Retina (tissue), 1 donor: ENCODE data around the gene ADARB2.
"Not testable (repeated sequence)": the region's sequence is repeated elsewhere in the genome, so short reads cannot be mapped to it uniquely, and the experiment has no call there.

Experiments used
- DNase-seq: peaks from one replicate; pipeline ENCODE4 v3.0.0-alpha.2; 2016

The ADARB2 gene

DNA sequence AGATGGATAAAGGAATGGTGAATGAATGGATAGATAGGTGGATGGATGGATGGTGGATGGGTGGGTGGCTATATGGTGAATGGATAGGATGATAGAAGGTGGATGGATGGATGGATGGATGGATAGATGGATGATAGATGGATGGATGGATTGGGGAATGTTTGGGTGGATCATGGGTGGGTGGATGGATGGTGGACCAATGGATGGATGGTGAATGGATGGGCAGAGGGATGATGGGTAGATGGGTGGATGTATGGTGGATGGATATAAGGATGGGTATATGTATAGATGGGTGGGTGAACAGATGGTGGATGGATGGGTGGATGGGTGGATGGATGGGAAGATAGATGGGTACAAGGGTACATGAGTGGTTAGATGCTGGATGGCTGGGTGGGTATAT, 322.4 kb downstream of the ADARB2 start:
- DNase-seq, result no peak

DNA sequence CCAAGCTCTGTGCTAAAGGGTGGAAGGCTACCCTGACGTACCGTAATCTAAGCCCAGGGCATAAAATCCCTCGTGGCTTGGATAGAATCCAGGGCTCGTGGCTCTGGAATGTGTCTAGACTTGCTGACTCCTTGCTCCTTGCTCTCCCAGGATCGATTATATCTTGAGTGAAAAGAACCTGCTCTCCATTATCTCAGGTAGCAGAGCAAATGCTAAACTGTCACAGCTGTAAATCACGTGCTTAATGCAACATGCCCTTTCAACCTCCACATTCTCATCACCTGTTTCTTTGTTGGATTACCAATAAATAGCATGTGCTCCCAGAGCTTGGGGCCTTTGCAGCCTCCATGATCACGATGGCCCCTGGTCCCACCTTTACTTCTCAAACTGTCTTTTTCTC, 323.0 kb downstream of the ADARB2 start:
- not testable (repeated sequence) for DNase-seq

DNA sequence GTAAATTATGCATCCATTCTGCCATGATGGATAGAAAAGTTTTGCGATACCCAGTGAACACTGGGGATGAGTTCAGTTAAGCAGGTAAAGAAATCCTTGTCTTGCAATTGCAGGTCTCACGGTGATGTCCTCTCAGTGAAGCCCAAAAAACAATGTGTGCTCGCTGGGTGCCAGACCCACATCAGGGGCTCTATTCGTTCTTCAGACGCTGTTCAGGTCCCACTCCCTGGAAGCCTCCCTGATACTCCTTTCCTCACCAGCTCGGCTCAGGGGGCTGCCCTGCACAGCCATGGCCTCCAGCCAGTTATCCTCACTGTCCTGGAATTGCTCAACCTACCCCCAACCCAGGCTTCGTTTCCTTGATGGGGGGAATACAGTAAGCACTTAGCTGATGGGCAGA, 323.5 kb downstream of the ADARB2 start:
- no peak for DNase-seq

DNA sequence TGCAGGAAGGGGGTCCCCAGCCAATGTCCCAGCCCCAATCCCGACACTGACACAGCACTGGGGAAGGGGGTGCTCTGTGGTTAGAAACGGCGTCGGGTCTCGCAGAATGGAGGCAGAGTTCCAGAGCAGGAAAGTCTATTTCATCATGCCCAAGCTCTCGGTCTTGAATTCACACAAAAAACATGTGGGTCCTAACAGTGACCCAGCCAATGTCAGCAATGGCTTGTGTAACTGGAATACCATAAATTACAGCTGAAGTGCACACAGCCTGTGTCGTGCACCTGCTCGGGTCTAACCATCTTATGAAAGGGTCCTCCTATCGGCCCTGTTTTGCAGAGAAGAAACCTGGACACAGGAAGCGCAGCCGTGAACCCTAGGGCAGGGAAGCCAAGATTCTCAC, 324.1 kb downstream of the ADARB2 start:
- no peak for DNase-seq

DNA sequence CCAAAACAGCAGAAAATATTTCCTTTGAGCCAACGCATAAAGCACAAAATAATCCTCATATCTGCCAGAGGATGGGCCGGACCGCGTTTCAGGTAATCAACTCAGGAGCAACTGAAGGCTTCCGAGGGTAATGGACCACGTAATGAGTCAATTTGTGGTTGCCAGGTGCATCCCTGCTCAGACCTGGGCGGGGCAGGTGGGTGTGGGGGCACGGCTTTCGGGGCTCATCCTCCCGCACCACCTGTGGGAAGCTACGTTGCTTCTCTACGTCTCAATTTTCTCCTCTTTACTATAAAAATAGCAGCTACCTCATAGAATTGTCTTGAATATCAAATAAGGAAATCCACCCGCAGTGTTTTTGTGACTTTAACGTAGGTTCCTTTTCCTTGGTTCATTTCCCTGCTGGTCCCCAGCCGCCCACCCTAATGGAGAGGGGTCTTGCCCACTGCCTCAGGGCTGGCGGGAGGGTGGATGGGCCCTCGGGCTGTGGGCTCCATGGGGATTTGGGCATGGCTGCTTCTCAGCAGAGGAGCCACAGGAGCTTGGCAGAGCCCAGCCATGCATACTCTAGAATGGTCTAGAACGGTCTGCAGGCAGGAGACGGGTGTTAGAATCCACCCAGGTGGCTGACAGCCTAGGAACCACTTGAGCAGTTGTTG, 324.7 kb downstream of the ADARB2 start:
- no peak for DNase-seq

DNA sequence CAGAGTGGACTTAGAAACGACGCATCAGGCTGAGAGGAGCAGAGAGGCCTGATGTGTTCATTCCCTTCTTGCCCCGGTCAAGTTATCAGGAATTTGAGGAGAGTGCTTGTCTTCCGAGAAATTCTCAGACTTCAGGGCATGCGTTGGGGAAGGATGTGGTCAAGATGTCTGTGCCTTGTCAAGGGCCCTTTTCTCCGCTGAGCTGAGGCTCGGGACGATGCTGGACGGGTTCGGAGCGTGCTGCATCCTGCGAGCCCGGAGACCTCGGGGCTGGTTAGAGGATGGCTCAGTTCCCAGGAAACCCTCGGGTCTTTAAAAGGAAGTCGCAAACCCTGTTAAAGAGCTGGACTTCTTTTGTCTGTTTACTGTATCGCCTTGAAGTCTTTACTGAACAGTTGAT, 325.4 kb downstream of the ADARB2 start:
- DNase-seq, result no peak

DNA sequence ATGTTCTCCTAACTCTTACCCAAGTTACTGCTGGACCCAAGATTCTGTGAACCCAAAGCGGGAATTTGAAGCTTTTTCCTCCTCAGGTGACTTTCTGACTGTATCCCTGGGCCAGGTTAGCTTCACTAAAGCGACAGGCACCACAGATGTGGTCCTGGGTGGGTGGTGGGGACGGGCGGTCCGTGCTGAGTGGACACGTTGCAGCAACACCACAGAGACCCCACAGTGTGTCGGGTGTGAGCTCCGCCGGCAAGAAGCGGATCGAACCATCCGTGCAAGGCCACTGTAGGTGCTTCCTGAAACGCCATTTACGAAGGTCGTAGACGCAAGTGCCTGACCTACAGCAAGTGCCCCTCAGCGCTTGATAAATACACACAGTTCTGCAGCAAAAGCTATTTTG, 325.9 kb downstream of the ADARB2 start:
- no peak for DNase-seq

DNA sequence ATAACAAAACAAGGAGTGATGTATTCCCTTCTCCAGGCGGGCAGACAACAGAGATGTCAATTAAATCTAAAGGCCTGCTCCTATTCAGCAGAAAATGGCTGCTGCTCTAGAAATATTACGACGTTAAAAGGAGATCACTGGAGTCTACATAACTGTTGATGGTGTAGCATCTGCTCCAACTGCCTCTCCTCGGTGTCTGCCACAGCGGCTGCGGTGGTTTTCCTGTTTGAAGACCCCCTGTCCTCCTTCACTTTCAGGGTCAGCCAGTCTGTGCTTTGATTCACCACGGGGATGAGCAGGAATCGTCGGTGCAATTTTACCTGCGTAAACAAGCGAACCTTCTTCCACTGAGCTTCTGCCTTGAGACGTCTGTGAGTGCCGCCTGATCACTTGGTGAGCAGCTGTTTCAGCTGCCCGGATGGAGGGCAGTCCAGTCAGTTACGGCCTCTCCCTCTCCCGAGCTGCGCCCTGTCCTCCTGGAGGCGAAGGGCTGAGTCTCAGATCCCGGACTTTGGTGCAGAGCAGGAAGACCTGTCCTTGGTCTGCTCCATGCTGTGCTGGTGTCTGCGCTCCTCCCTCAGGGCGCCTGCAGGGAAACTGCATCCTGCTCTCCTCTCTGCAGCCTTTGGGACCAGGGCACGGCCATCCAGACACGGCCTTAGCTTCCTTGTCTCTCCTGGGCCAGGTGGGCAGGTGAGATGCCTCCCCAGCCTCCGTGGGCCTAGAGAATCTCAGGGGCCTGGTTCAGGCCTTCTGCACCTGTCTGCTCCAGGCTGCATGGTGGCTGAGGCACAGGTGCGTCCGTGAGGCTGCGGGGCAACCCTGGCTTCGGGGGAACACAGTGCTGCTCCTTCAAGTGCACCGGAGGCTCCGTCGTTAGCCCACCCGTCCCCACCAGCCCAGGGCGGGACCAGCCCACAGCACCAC, 326.6 kb downstream of the ADARB2 start:
- no peak for DNase-seq

DNA sequence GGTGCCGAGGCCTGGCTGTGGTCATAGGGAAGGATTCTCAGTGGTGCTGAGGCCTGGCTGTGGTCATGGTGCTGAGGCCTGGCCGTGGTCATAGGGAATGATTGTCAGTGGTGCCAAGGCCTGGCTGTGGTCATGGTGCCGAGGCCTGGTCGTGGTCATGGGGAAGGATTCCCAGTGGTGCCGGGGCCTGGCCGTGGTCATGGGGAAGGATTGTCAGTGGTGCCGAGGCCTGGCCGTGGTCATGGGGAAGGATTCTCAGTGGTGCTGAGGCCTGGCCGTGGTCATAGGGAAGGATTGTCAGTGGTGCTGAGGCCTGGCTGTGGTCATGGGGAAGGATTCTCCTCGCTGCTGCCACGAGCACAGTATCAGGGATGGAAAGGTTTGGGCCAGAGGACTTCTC, 327.3 kb downstream of the ADARB2 start:
- no peak for DNase-seq

DNA sequence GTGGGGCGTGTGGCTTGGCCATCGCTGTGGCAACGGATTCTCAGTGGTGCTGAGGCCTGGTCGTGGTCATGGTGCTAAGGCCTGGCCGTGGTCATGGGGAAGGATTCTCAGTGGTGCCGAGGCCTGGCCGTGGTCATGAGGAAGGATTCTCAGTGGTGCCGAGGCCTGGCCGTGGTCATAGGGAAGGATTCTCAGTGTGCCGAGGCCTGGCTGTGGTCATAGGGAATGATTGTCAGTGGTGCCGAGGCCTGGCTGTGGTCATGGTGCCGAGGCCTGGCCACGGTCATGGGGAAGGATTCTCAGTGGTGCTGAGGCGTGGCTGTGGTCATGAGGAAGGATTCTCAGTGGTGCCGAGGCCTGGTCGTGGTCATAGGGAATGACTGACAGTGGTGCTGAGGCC, 327.9 kb downstream of the ADARB2 start:
- DNase-seq, result no peak

DNA sequence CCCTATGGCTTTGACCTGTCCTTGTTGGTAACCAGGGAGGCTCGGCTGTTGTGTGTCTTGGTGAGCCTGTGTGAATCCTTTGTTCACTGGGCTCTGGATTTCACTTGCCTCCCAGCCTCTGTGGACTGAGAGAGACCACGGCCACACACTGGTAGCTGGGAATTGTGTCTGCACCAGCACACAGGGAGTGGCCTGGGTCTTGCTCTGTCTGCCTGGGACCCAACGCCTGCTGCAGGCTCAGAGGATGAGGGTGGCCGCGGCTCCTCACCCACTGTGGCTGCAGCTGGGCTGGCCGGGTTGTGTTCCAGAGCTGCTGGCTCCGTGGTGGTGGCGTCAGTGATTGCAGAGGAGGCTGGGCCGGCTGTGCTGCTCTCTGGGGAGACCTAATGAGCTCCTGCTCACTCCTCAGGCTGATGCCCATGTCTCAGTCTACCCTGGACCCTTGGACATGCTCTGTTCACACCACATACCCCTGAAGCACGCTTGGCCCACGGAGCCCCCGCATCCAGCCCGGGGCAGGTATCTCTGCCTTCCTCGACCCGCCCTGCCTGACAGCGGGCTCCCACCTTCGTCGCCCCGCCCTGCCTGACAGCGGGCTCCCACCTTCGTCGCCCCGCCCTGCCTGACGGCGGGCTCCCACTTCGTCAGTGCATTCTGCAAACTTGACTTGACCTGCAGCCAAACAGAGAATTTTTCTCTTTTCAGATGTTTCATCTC, 328.5 kb downstream of the ADARB2 start:
- DNase-seq, result no peak

DNA sequence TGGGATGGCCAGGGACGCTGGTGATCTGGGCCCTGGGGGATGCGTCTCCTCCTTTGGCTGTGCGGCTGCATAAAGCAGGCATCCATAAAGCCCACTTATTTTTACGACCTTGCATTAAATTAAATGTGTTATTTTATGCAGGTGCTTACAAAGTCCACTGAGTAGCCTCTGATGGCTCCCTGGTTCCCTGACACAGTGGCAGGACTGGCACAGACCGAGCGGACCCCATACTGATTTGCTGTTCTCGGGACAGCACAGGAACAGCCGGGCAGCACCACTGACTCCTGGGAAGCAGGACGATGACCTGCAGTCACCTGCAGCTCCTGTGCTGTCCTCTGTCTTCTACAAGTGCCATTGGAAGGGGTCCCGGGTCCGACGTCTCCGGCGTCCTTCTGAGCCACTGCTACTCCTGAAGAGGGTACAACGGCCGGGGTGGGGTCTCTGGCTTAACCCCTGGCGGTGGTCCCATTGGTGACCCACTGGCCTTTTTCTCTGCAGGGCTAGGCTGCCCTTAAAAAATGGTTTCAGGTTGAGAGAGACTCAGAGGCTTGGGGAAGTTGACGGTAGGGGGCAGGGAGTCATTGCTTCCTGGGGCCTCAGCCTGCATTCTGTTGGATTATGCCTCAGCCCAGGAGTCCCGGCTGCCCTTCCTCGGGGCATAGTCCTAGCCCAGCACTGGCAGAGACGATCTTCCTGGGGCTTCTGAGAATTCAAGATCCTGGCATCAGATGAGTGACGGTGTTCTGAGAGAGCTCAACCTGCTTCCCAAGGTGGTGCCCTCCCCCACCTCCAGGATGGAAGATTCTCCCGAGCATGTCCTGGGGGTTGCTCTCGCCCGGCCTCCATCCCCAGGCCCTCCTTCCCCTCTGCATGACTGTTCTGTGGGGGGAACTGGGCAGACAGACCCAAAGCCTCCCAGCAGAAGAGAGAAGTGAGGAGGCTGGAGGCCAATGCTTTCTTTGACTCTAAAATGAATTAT, 330.1 kb downstream of the ADARB2 start:
- DNase-seq, result no peak

DNA sequence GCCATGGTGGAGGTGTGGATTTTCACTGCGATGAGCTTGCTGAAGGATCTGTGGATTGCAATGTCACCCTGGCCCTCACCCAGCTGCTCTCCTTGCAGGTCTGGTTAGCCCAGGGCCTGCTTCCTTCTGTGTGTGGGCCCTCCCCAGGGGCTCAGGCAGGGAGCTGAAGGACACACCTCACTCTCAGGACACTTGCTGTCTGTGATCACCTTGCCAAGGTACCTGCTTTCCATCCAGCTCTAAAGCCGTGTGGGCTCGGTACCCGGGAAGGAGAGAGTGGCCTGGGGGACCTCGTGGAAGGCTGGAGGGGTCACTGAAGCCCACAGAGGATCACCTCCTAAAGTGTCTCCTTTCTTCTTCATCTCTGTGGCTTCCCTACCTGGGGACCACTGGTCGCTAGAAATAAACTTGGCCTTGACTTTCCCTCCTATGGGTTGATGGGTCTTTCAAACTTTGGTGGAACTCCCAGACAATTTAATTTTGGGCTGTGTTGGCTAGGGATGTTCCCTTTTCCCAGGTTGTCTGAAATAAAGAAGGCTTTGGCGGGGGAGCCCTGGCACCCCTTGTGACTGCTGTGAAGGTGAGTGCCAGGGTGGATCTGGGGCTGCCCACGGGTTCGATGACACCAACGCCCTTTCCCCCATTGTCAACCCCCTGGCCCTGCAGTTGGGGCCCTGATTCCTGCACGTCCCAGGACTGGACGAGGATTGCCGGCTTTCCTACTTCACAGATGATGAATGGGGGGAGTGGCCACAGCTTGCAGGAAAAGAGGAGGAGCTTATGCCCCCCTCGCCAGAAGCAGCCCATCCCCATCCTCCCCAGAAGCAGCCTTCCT, 331.0 kb downstream of the ADARB2 start:
- DNase-seq, result no peak

DNA sequence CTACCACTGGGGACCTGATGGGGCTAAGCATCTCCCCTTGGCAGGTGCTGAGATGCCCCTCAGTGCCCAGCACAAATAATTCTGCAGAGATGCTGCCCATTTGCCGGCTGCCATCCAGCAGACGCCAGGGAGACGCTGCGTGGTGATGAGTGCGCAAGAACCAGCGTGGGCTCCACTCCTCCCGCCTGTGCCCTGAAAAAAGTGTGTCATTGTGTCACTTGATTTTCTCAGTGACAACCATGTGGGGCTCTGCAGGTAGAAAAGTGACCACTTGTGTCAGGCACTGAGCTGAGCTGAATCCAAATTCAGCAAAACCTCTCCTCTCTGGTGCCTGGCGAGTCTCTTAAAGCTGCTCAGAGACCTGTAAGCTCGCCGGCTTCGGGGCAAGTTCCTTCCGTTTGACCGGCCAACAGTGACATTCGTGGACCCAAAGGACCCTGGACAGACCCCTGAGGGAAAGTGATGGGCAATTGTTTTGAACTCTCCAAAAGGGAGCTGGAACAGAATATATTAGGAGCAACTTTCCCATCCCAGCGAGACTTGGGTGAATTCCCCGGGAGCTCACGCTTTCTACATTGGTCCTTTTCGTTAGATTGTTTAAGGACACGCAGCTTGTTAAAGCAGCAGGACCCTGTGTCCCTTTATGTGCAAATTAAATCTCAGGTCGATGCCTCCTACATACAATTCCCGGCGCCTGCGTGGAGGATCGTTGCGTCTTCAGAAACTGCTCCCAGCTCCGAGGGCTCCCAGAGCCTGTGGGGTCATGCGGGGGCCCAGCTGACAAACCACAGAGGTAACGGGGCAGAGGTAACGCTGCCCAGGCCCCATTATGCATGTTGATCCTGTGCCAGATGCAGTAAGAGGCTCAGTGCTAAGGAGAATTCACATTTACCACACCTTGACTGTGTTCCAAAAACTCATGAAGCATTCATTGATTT, 332.7 kb downstream of the ADARB2 start:
- DNase-seq, result no peak

DNA sequence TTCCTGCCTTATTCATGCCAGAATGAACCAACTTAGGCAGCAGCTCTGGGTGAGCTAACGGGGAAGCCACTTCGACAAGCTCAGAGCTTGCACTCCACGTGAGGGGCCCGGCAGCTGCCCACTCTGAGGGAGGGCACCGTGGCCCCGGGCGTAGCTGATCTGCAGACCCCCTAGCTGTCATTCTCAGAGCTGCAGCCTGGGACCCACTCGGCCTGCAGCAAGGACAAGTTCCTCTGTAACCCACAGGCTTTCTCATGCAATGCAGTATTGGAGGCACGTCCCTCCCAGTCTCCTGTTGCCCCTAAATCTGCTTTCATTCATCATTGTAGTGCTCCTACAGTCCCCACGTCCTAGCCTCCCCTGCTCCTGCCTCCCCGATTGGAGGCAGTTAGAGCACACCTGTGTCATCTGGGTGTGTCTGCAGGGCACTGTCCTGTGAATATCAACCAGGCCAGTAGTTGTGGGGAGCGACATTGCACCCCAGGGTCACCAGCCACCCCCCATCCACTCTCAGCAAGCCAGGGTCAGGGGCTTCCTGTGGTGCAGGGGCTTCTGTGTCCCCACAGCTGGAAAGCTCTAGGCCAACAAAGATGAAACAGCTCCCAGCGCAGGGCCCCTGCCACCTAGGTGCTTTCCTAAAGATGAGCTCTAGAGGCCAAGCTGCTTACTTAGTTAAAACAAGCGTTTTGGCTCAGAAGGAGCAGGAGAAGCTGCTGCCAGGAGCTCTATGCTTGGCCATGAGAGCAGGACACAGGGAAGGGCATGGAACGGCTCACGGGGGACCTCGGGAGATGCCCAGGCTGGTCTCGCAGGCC, 333.6 kb downstream of the ADARB2 start:
- no peak for DNase-seq

DNA sequence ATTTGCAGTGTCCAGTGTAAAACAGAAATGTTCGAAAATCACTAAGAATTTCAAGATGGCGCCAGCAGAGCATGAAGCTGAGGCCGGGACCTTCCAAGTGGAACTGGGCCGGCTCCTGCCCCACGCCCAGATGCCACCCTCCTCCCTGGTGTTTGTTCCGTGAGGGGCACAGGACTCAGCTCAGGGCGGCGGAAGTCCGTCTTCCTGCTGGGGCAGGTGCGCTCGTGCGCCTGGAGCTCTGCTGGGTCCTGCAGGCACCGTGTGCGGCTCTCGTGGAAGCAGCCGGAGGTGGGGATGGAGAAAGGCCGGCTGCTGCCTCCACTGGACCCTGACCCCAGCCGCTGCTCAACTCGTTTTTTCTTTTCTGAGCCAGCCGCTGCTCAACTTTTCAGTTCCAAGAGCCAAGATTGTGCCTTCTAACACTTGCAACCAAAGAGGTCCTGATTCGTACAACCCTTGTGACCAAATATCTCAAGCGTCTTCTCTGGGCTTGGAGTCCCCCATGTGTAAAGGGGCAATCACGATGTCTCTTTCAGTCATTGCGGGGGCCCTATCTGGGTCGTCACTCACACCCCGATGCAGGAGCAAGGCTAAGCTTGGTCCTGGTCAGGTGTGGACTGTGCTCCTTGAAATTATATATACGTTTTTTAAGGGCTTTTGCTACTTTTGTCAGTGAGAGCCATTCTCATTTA, 334.4 kb downstream of the ADARB2 start:
- no peak for DNase-seq

DNA sequence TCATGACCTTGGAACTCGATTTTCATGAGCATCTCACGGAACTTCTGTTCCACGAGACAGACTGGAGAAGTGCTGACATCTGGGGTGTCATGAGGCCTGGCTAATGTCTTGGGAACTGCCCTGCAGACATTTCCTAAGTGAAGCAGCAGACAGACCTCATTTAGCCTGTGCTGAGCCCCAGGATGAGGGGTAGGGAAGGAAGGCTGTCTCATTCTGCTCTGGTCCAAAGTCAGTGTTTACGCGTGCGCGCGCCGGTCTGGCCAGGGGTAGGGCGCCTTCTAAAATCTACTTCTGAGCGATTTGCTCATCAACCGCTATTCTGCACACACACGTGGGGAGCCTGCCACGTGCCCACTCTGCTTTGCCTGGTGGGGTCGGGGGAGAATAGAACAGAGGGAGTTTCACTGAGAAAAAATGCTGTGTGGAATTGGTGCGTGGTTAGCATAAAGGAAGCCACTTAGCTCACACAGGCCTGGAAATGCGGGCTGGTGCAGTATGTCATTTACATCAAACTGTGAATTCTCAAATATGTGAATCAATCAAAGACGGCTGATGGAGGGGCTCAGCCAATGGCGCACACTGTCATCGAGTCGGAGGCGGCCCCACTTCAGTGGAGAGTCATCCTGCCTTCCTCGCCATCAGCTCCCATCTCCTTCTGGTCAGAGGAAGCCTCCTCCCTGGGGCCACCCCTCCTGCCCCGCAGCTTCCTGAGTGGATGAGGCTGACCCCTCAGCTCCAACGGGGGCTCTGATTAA, 335.1 kb downstream of the ADARB2 start:
- no peak for DNase-seq
